Stimulated activated CD4-positive, alpha-beta T cell treated with anti-CD3 and anti-CD28 coated beads, Interleukin-15, amount 100 ng/mL, for 24 hours (primary cell): ENCODE measurements around the gene PLPP4.

Source experiments
- DNase-seq: peaks from one replicate; pipeline ENCODE4 v3.0.0-alpha.2; 2020

The PLPP4 gene

GRCh38 chr10:120580918-120581895 lies 124.2 kb downstream of the PLPP4 start:
- no peak for DNase-seq

GRCh38 chr10:120582753-120583152 lies 125.7 kb downstream of the PLPP4 start:
- DNase-seq = no peak

- DNase-seq = no peak
These were observed 126.5 kb downstream of the PLPP4 start for GRCh38 chr10:120583424-120584108.

- DNase-seq = no peak
These were observed 127.8 kb downstream of the PLPP4 start for GRCh38 chr10:120584786-120585185.

GRCh38 chr10:120586471-120586872 lies 129.4 kb downstream of the PLPP4 start:
- no peak for DNase-seq

GRCh38 chr10:120587061-120587460 lies 130.0 kb downstream of the PLPP4 start:
- DNase-seq = no peak

GRCh38 chr10:120588311-120588710 lies 131.3 kb downstream of the PLPP4 start:
- no peak for DNase-seq

GRCh38 chr10:120593693-120594092 lies 136.7 kb downstream of the PLPP4 start:
- no peak for DNase-seq

- DNase-seq = no peak
These were observed 140.9 kb downstream of the PLPP4 start for GRCh38 chr10:120597902-120598301.

GRCh38 chr10:120598386-120598785 lies 141.4 kb downstream of the PLPP4 start:
- no peak for DNase-seq

- DNase-seq = no peak
These were observed 142.2 kb downstream of the PLPP4 start for GRCh38 chr10:120599200-120599724.

- peak; percentile 10 for DNase-seq
These were observed 144.0 kb downstream of the PLPP4 start for GRCh38 chr10:120600871-120601649.

GRCh38 chr10:120601999-120602398 lies 145.0 kb downstream of the PLPP4 start:
- DNase-seq = no peak

GRCh38 chr10:120605410-120605809 lies 148.4 kb downstream of the PLPP4 start:
- no peak for DNase-seq

- no peak for DNase-seq
These were observed 149.2 kb downstream of the PLPP4 start for GRCh38 chr10:120606051-120606764.

GRCh38 chr10:120607016-120607709 lies 150.1 kb downstream of the PLPP4 start:
- no peak for DNase-seq

GRCh38 chr10:120607710-120608703 lies 151.0 kb downstream of the PLPP4 start:
- no peak for DNase-seq

GRCh38 chr10:120609006-120609405 lies 152.0 kb downstream of the PLPP4 start:
- no peak for DNase-seq

- no peak for DNase-seq
These were observed 153.8 kb downstream of the PLPP4 start for GRCh38 chr10:120610791-120611190.

GRCh38 chr10:120612756-120613155 lies 155.7 kb downstream of the PLPP4 start:
- DNase-seq = no peak
